Measurements from ENCODE around the gene SCAF1. TPM values are rescaled to one million over a fixed set of nuclear protein-coding genes. Genes with fewer than 3 reads are reported as not detected.
"Not testable (repeated sequence)": the region's sequence is repeated elsewhere in the genome, so short reads cannot be mapped to it uniquely, and the experiment has no call there.

Gene SCAF1
- total RNA-seq, 1 experiment from 2014 or later = 103 TPM

- TF ChIP-seq USF2 (CRISPR knock-in tag; IDR thresholded peaks at IDR 0.05) = no peak
- TF ChIP-seq NR1H2 (CRISPR knock-in tag; IDR thresholded peaks at IDR 0.05) = no peak
- no peak for TF ChIP-seq PRDM15 (CRISPR knock-in tag; IDR thresholded peaks at IDR 0.05)
- no peak for TF ChIP-seq RELA (CRISPR knock-in tag; IDR thresholded peaks at IDR 0.05; ENCODE audit: borderline replicate concordance)
- TF ChIP-seq ZSCAN18 (CRISPR knock-in tag; IDR thresholded peaks at IDR 0.05) = no peak
Observed at GRCh38 chr19:49616532-49616931, 25.5 kb upstream of the SCAF1 start (continued).

- H3K27me3 Mint-ChIP-seq (ENCODE audit: low read depth) = no peaks in the 10 kb centered on the region
Observed at GRCh38 chr19:49616945-49617344, 25.1 kb upstream of the SCAF1 start.

GRCh38 chr19:49617860-49618259 lies 24.1 kb upstream of the SCAF1 start:
- H3K4me3 Mint-ChIP-seq = not testable (repeated sequence)

More at GRCh38 chr19:49616945-49617344, 25.1 kb upstream of the SCAF1 start:
- TF ChIP-seq E2F4 (CRISPR knock-in tag; IDR thresholded peaks at IDR 0.05; ENCODE audit: borderline replicate concordance, low read depth) (no peak), TEAD1 (CRISPR knock-in tag; IDR thresholded peaks at IDR 0.05) (no peak), JUN (CRISPR knock-in tag; IDR thresholded peaks at IDR 0.05) (no peak), PREB (CRISPR knock-in tag; IDR thresholded peaks at IDR 0.05; ENCODE audit: borderline replicate concordance) (no peak), GABPB1 (CRISPR knock-in tag; IDR thresholded peaks at IDR 0.05) (no peak), ZSCAN18 (CRISPR knock-in tag; IDR thresholded peaks at IDR 0.05) (no peak), E2F5 (CRISPR knock-in tag; IDR thresholded peaks at IDR 0.05) (no peak)
- Mint-ChIP-seq H3K36me3 (peaks cover 61% of the 10 kb centered on the region), H3K9me3 (no peaks in the 10 kb centered on the region), H3K4me3 (no peak overlapping the region), H3K27ac (no peak overlapping the region), H3K4me1 (no peaks in the 10 kb centered on the region)
- DNase-seq (ENCODE audit: low spot score) = no peak
- ChIA-PET POLR2A (no interaction called here), CTCF (interaction anchor here (0.7 to 1.6 kb wide), 3 partner anchors 9 to 56 kb away, joined by 3 to 4 read pairs (median 3); no protein-coding TSS in a partner anchor)
- no peak for ATAC-seq

More at GRCh38 chr19:49617860-49618259, 24.1 kb upstream of the SCAF1 start:
- CTCF ChIA-PET = interaction anchor here (1.6 kb wide), 1 partner anchor 48 kb away, joined by 4 read pairs; no protein-coding TSS in a partner anchor
- H3K27ac Mint-ChIP-seq; ATAC-seq; POLR2A ChIA-PET; DNase-seq (ENCODE audit: low spot score); H3K27me3 Mint-ChIP-seq (ENCODE audit: low read depth); H3K4me1 Mint-ChIP-seq; H3K9me3 Mint-ChIP-seq: not testable (repeated sequence)
- peaks cover 63% of the 10 kb centered on the region for H3K36me3 Mint-ChIP-seq
